ENCODE data around the gene CSNK1G1.

DNA sequence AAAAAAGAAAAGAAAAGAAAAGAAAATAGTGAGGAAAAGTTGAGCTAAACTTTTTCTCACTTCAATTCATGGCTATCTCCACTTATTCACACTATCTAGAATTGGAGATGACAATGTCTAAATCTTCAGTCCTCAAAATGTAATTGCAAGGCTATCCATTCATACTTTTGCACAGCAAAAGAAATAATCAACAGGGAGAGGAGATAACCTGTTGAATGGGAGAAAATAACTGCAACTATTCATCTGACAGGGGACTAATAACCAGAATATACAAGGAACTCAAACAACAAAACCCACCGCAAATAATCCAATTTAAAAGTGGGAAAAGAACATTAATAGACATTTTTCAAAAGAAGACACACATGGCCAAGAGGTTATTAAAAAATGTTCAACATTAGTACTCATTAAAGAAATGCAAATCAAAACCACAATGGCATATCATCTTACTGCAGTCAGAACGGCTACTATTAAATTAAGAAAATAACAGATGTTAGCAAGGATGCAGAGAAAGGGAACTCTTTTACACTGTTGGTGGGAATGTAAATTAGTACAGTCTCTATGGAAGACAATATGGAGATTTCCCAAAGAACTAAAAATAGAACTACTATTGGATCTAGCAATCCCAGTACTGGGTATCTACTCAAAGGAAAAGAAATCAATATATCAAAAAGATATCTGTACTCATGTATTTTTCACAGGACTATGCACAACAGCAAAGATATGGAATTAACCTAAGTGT is 119.6 kb downstream of the CSNK1G1 start:
- TF ChIP-seq EZH2 (IDR thresholded peaks at IDR 0.05; ENCODE audit: borderline replicate concordance, insufficient read depth, low read length, poor library complexity, severe bottlenecking): no peak
- TF ChIP-seq EP300 (conservative IDR thresholded peaks at IDR 0.05; ENCODE audit: poor library complexity, severe bottlenecking): no peak
- TF ChIP-seq, protein P1, sequence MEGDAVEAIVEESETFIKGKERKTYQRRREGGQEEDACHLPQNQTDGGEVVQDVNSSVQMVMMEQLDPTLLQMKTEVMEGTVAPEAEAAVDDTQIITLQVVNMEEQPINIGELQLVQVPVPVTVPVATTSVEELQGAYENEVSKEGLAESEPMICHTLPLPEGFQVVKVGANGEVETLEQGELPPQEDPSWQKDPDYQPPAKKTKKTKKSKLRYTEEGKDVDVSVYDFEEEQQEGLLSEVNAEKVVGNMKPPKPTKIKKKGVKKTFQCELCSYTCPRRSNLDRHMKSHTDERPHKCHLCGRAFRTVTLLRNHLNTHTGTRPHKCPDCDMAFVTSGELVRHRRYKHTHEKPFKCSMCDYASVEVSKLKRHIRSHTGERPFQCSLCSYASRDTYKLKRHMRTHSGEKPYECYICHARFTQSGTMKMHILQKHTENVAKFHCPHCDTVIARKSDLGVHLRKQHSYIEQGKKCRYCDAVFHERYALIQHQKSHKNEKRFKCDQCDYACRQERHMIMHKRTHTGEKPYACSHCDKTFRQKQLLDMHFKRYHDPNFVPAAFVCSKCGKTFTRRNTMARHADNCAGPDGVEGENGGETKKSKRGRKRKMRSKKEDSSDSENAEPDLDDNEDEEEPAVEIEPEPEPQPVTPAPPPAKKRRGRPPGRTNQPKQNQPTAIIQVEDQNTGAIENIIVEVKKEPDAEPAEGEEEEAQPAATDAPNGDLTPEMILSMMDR (IDR thresholded peaks at IDR 0.05; ENCODE audit: poor library complexity, severe bottlenecking): no peak
- no peak for TF ChIP-seq TAF1 (IDR thresholded peaks at IDR 0.05; ENCODE audit: low read depth)
- no peak for TF ChIP-seq MXI1 (conservative IDR thresholded peaks at IDR 0.05; ENCODE audit: poor library complexity, severe bottlenecking)
- no peak for TF ChIP-seq POLR2AphosphoS5 (IDR thresholded peaks at IDR 0.05)
